GM13976 (cell line): ENCODE results near the gene NR5A1.

Source experiments
- DNase-seq: peaks from one replicate; pipeline ENCODE4 v3.0.0; 2012; ENCODE audit warnings: low spot score
- in situ Hi-C: fragments of 300-500 bp; cut with MboI; formaldehyde crosslinking; loops from one replicate; pipeline ENCODE4 v1.12.0; 2022; ENCODE audit warnings: low sequenced_read_pairs, mixed read lengths, inconsistent platforms; ENCODE audit not compliant: unreplicated experiment
- TF ChIP-seq, protein P1 (sequence below): IDR thresholded peaks from 2 replicates; pipeline ENCODE4 v1.5.1; 2012; ENCODE audit warnings: borderline replicate concordance, mild to moderate bottlenecking; ENCODE audit not compliant: insufficient read depth; ENCODE audit errors: extremely low read depth, missing control alignments, control extremely low read depth

NR5A1 gene

DNA sequence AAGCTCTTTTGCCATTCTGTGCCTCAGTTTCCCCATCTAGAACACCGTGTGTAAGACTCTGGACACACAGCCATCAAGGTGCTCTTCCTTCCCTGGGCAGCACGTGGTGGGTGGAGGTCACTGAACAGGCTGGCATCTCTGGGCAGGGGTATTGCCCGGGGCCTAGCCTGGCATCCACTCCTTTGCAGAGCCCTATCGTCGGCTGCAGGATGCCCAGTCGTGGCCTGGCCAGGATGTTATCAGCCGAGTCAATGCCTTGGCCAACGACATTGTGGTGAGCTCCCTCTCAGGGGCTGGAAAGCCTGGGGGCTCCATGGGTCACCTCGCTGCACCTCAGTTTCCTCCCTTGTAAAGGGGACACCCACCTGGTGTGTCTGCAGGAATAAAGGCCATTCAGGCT lies 52.9 kb downstream of the NR5A1 start:
- peak; percentile 24 for DNase-seq
- in situ Hi-C loops = no loop called here
- TF ChIP-seq, protein P1, sequence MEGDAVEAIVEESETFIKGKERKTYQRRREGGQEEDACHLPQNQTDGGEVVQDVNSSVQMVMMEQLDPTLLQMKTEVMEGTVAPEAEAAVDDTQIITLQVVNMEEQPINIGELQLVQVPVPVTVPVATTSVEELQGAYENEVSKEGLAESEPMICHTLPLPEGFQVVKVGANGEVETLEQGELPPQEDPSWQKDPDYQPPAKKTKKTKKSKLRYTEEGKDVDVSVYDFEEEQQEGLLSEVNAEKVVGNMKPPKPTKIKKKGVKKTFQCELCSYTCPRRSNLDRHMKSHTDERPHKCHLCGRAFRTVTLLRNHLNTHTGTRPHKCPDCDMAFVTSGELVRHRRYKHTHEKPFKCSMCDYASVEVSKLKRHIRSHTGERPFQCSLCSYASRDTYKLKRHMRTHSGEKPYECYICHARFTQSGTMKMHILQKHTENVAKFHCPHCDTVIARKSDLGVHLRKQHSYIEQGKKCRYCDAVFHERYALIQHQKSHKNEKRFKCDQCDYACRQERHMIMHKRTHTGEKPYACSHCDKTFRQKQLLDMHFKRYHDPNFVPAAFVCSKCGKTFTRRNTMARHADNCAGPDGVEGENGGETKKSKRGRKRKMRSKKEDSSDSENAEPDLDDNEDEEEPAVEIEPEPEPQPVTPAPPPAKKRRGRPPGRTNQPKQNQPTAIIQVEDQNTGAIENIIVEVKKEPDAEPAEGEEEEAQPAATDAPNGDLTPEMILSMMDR = no peak

DNA sequence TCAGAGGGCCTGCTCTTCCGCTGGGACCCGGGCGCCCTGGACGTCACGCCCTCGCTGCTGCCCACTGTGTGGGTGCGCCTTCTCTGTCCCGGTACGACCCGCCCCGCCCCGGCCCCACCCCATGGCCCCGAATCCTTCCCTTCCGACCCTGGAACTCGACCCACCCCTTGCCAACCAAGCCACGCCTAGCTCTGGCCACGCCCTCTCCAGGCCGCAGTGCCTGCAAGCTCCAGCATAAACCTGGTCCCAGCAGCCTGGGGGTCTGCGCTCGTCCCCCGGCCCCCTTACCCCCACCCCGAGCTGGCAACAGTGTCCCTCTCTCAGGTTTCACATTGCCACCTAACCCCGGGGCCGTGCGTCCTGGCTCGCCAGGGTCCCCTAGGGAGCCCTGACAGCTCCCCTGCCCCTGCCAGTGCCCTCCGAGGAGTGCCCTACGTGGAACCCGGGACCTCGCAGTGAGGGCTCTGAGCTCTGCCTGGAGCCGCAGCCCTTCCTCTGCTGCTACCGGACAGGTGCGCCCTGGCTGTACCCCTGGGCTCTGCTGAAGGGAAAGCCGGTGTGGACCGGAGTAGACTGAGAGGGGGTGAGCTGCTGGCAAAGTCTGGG lies 53.5 kb downstream of the NR5A1 start:
- in situ Hi-C loops = no loop called here
- no peak for DNase-seq
- TF ChIP-seq, protein P1 = no peak

DNA sequence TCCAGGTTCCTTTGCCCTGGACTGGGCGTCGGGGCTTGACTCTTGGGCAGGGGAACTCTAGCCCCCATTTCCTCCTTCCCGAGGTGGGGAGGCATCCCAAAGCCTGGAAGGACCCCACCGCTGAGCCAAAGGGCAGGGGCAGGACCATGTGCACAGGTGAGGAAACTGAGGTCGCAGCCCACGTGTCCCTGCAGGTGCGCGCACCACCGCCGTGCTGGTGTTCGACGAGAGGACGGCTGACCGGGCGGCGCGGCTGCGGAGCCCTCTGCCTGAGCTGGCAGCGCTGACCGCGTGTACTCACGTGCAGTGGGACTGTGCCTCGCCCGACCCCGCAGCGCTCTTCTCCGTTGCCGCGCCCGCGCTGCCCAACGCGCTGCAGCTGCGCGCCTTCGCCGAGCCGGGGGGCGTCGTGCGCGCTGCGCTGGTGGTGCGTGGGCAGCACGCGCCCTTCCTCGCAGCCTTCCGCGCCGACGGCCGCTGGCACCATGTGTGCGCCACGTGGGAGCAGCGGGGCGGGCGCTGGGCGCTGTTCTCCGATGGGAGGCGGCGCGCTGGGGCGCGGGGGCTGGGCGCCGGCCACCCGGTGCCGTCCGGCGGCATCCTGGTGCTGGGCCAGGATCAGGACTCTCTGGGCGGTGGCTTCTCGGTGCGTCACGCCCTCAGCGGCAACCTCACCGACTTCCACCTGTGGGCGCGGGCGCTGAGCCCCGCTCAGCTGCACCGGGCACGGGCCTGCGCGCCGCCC lies 54.2 kb downstream of the NR5A1 start:
- TF ChIP-seq, protein P1 = no peak
- peak; percentile 43 for DNase-seq
- in situ Hi-C loops = no loop called here

DNA sequence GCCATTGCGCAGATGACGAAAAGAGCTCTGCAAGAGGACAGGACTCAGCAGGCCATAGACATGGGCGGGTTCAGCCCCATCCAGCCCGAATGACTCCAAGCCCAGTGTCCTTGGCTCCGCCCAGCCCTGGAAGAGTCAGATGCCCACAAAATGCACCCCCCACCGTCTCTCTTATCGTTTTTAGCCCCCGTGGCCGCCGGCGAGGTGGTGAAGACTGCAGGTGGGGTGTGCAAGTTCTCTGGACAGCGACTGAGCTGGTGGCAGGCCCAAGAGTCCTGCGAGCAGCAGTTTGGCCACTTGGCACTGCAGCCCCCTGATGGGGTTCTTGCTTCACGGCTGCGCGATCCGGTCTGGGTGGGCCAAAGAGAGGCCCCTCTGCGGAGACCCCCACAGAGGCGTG lies 54.9 kb downstream of the NR5A1 start:
- DNase-seq = peak; percentile 37
- TF ChIP-seq, protein P1 = no peak
- in situ Hi-C loops = no loop called here

DNA sequence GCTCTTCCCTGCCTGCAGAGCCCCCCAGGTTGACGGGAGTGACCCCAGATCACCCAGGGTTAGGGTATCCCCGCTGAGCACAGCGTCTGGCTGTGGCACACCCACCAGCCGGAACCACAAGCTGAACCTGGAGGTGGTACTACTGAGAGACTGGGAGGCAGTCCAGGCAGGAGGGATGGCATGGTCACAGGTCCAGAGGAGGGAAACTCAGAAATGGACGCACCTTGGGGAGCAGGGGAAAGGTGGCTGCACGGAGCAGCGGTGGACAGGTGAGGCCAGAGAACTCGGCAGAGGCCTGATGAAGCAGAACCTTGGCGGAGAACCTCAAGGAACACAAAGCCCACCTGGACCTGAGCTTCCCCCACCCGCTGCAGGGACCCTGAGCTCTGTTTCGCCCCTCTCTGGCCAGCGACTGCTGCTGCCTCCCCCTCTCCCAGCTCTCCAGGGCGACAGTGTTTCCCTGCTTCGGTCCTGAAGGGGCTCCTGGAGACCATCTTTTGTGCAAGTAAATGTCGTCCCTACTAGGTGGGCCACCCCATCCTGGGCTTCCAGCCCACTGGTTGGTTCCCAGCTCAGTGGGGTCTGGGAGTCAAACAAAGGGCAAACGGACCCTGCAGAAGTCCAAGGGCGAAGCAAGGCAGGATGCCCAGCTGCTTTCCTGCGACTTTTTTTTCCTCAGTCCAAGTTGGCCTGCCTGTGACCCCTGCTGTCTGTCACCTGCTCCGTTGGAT lies 56.1 kb downstream of the NR5A1 start:
- peak; percentile 34 for DNase-seq
- TF ChIP-seq, protein P1 = no peak
- in situ Hi-C loops = no loop called here

DNA sequence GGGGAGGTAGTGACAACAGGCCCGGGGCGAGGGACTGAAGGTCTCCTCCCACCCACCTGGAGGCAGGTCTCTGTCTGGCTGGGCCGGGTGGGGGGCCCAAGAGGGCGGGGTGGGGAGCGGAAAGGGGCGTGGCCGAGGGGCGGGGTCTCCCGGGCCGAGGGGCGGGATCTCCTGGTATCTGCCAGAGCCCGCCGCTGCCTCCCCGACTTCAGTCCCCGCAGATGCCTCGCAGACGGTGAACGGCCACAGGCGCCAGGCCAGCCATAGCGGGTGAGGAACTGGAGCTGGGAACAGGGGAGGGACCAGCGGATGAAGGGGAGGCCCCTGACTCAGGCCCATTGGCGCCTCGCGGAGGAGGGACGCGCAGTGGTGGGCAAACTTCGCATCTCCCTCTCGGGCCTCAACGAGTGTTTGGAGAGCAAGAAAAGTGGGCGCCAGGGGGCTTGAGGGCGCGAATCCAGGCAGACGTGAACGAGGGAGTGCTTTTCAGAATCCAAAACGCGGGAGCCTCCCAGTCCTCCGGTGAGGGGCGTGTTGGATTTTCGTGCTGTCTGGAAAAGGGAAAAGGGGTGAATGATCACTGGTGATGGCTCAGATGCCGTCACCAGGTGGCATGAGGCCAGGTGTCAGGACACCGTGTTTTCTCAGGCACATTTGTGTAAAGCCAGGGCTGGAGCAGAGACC lies 56.8 kb downstream of the NR5A1 start, which contains the start of gene ADGRD2:
ADGRD2 (plus strand) TSS at position 211 of the 684 bp plus-strand sequence. CDS start 1,216 bp downstream, outside the sequence.
- TF ChIP-seq, protein P1 = no peak
- peak; percentile 69 for DNase-seq
- in situ Hi-C loops = no loop called here
